Measurements from ENCODE around the gene FAM98C. TPM values are rescaled to one million over a fixed set of nuclear protein-coding genes. Genes with fewer than 3 reads are reported as not detected.

The FAM98C gene
- polyA plus RNA-seq, 1 experiment, result 12.2 TPM

DNA sequence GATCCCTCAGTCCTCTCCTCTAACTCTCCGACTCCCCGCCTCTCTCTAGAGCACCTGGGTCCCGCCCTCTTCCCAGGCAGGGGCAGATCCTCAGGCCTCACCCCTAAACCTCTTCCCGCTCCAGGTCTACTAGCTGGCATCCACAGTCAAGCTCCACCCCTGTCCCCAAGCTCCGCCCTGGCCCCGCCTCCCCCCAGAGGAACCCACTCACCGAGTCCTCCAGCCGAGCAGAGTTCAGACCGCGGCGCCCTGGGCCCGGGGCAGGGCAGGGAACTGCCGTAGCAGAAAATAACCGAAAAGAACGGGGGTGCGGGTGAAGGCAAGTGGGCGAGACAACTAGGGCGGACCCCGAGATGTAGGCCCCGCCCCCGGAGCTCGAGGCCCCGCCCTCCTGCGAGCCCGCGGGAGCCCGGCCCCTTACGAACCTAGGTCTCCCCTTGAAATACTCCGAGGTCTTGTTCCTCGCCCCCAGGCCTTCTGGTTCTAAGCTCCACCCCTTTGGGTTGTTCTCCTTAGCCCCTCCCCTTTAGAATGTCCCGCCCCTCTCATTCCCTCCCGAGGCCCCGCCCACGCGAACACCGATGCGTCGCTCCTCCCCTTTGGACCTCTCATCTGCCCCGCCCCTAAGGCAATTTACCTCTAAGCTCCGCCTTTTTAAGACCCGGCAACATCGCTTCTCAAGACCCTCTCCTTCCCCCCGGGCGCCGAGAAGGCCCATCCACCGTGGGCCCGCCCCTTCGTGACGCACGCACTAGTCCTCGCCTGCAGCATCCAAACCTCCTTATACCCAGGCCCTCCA is 15.1 kb upstream of the FAM98C start, which contains the start of gene GGN:
TSS of gene GGN (minus strand) at position 485 of the 799 bp plus-strand sequence. CDS start 773 bp downstream, outside the sequence.
- ChIA-PET CTCF (interaction anchor here (0.5 to 3.6 kb wide), 11 partner anchors 11 to 485 kb away, joined by 3 to 12 read pairs (median 3); partner anchors contain the start of genes CATSPERG, FAM98C and PSMD8), POLR2A (interaction anchor here (0.6 to 1.3 kb wide), 5 partner anchors 12 to 993 kb away, joined by 3 to 18 read pairs (median 4); partner anchors contain the start of genes FAM98C and PSMD8)
- peaks cover 28% of the 10 kb centered on the region for H3K36me3 ChIP-seq (ENCODE audit: control insufficient read depth, insufficient read depth, low read length)
- DNase-seq (ENCODE audit: low read depth), result peak; percentile 74
- TF ChIP-seq, protein P1, sequence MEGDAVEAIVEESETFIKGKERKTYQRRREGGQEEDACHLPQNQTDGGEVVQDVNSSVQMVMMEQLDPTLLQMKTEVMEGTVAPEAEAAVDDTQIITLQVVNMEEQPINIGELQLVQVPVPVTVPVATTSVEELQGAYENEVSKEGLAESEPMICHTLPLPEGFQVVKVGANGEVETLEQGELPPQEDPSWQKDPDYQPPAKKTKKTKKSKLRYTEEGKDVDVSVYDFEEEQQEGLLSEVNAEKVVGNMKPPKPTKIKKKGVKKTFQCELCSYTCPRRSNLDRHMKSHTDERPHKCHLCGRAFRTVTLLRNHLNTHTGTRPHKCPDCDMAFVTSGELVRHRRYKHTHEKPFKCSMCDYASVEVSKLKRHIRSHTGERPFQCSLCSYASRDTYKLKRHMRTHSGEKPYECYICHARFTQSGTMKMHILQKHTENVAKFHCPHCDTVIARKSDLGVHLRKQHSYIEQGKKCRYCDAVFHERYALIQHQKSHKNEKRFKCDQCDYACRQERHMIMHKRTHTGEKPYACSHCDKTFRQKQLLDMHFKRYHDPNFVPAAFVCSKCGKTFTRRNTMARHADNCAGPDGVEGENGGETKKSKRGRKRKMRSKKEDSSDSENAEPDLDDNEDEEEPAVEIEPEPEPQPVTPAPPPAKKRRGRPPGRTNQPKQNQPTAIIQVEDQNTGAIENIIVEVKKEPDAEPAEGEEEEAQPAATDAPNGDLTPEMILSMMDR (IDR thresholded peaks at IDR 0.05; ENCODE audit: insufficient read depth, low read depth, low read length), result no peak
- no peaks in the 10 kb centered on the region for H3K27me3 ChIP-seq (ENCODE audit: control insufficient read depth, insufficient read depth, low read length)
- H3K4me3 ChIP-seq (ENCODE audit: low read depth, low read length), result peak within 1 kb of the TSS; percentile 91

DNA sequence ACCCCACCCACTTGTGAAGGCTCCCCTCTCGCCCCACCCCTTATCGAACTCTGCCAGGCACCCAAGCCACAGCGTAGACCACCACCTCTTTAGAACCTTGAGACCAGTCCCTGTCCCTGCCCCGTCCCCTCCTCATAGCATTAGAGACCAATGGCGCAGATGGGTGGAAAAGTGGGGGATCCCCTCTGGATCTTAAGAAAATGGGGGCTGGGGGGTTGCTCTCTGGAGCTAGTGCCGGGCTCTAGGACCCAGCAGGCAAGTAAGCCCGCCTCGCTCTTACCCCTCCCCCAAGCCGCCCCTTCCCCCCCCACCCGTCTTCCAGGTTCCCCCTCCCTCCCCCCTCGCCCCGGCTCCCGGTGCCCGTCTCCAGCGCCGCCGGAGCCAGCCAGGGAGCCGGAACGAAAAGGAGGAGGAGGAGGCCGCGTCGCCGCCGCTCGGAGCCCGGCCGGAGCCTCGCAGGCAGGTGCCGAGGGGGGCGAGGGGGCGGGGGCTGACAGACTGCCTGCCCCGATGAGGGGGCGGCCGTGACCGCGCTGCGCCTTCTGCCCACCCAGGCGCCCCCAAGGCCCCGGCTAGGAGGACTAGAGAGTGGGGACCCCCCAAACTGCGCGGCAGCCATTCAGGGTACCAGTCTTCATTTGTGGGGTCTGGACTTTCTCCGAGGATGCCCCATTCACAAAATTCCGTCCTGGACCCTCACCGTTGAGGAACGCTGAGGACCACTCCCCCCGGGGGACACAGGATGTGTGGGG is 14.4 kb upstream of the FAM98C start, which contains the start of gene SPRED3:
TSS of gene SPRED3 (plus strand) at position 349 of the 752 bp plus-strand sequence. CDS start 1,606 bp downstream, outside the sequence.
- TF ChIP-seq, protein P1 (IDR thresholded peaks at IDR 0.05; ENCODE audit: insufficient read depth, low read depth, low read length), result no peak

DNA sequence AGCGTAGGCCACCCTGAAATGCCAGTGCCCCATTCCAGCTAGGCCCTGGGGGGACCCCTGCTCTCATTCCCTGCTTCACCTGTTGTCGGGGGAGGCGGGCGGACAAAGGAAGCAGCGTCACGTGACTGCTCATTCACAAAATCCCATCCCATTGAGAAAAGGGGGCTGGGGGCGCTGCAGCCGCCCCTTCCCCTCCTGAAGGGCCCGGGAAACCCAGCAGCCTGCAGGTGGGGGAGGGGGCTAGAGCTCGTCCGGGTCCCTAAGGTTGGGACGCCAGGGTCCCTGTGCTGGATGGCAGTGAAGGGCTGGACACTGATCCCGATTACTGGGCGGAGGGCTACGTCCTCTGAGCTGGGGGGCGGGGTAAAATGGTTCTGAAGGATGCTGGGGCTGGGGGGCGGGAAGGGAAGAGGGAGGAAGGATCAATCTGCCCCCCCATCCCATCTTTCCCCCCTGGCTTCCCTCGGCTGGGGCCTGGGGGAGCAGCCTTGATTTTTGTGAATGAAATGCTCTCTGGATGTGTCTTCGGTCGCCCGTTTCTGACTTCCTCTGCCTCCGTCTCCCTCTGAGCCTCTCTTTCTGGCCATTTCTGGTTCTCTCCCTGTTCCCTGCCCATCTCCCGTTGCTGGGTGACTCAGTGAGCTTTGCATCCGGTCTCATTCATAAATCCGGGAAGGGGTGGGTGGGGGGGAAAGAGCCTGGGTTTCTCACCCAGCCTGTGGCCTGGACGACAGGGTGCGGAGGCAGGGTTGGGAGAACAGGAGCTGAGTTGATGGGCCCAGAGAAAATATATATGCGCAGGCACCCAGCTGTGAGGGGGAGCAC is 13.6 kb upstream of the FAM98C start:
- CTCF ChIA-PET, result interaction anchor here (1.7 to 3.6 kb wide), 3 partner anchors 14 to 487 kb away, joined by 6 to 20 read pairs (median 11); partner anchors contain the start of gene FAM98C
- peaks cover 20% of the 10 kb centered on the region for H3K36me3 ChIP-seq (ENCODE audit: control insufficient read depth, insufficient read depth, low read length)
- DNase-seq (ENCODE audit: low read depth), result no peak
- POLR2A ChIA-PET, result interaction anchor here (0.8 to 1.4 kb wide), 2 partner anchors 15 to 599 kb away, joined by 3 to 23 read pairs; partner anchors contain the start of gene PSMD8
- TF ChIP-seq, protein P1 (IDR thresholded peaks at IDR 0.05; ENCODE audit: insufficient read depth, low read depth, low read length), result no peak
- peak overlapping the region; percentile 91 for H3K4me3 ChIP-seq (ENCODE audit: low read depth, low read length)
- H3K27me3 ChIP-seq (ENCODE audit: control insufficient read depth, insufficient read depth, low read length), result no peaks in the 10 kb centered on the region

More for the DNA sequence above, 14.4 kb upstream of the FAM98C start, which contains the start of gene SPRED3:
- CTCF ChIA-PET, result interaction anchor here (0.7 to 3.6 kb wide), 7 partner anchors 12 to 154 kb away, joined by 3 to 20 read pairs (median 8); partner anchors contain the start of genes FAM98C and PSMD8
- Histone ChIP-seq H3K36me3 (ENCODE audit: control insufficient read depth, insufficient read depth, low read length) (peaks cover 23% of the 10 kb centered on the region), H3K27me3 (ENCODE audit: control insufficient read depth, insufficient read depth, low read length) (no peaks in the 10 kb centered on the region), H3K4me3 (ENCODE audit: low read depth, low read length) (peak within 1 kb of the TSS; percentile 91)
- no peak for DNase-seq (ENCODE audit: low read depth)
- POLR2A ChIA-PET, result interaction anchor here (0.7 to 1.3 kb wide), 5 partner anchors 12 to 903 kb away, joined by 3 to 18 read pairs (median 4); partner anchors contain the start of genes FAM98C and PSMD8

DNA sequence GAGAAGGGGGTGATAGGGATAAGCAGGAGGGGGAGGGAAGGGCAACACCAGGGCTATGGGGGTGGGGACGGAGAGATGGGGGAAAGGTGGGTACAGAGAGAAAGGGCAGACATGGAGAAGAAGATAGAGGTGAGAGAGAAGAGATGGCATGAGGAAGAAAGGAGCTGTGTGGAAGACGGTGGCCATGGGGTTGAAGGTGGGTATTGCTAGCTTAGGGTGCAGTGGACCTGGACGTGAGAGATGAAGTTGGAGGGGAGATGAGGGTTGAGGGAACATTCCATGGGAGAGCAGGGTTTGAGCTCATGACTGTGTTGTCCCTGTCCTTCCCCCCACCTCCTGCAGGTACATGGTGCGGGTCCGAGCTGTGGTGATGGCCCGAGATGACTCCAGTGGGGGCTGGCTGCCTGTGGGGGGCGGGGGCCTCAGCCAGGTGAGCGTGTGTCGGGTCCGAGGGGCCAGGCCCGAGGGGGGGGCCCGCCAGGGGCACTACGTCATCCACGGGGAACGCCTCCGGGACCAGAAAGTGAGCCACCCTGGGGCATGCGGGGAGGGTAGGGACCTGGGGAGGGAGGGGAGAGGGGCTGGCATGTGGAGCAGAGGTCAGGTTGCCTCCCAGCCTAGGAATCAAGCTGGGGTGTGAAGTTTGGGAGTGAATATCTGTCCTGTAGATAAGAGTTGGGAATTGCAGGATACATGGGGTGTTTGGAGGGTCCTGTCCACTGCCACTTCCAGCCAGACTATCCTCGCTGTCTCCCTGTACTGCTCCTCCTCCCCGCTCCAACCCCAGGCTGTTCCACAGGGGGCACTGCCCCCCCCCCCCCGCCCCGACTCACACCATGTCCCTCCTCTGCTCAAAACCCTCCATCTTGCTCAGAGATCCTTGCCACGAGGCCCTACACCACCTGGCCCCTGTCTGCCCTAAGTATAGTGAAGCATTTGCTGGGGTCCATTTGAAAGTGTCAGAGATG is 12.7 kb upstream of the FAM98C start:
- H3K4me3 ChIP-seq (ENCODE audit: low read depth, low read length), result peak overlapping the region; percentile 91
- H3K27me3 ChIP-seq (ENCODE audit: control insufficient read depth, insufficient read depth, low read length), result no peaks in the 10 kb centered on the region
- TF ChIP-seq, protein P1 (IDR thresholded peaks at IDR 0.05; ENCODE audit: insufficient read depth, low read depth, low read length), result no peak
- POLR2A ChIA-PET, result interaction anchor here (0.6 to 1.4 kb wide), 3 partner anchors 16 to 599 kb away, joined by 3 to 23 read pairs (median 5); partner anchors contain the start of gene PSMD8
- H3K36me3 ChIP-seq (ENCODE audit: control insufficient read depth, insufficient read depth, low read length), result peaks cover 14% of the 10 kb centered on the region
- CTCF ChIA-PET, result interaction anchor here (1.7 to 4.2 kb wide), 4 partner anchors 13 to 488 kb away, joined by 6 to 20 read pairs (median 16); partner anchors contain the start of gene FAM98C
- DNase-seq (ENCODE audit: low read depth), result no peak
